ENCODE results near the gene SYNPR.

SYNPR gene

DNA sequence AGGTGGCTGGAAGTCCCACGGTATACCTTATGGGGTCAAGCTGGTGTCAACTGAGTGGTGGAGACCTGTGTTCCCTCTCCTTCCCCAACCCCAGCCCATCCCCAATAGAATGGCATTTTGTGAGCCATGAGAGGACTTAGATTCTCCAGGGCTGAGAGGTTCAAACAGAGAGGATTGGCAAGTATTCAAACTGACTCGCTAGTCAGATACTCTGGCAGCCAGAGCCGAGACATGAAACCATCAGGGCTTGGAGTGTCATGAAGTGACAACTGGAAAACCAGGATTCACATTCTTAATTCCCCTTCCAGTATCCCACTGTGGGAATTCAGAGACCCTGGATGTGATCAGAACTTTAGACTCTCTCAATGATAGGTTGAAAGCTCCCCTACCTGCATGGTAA is 215.0 kb downstream of the SYNPR start:
- TF ChIP-seq, protein P1, sequence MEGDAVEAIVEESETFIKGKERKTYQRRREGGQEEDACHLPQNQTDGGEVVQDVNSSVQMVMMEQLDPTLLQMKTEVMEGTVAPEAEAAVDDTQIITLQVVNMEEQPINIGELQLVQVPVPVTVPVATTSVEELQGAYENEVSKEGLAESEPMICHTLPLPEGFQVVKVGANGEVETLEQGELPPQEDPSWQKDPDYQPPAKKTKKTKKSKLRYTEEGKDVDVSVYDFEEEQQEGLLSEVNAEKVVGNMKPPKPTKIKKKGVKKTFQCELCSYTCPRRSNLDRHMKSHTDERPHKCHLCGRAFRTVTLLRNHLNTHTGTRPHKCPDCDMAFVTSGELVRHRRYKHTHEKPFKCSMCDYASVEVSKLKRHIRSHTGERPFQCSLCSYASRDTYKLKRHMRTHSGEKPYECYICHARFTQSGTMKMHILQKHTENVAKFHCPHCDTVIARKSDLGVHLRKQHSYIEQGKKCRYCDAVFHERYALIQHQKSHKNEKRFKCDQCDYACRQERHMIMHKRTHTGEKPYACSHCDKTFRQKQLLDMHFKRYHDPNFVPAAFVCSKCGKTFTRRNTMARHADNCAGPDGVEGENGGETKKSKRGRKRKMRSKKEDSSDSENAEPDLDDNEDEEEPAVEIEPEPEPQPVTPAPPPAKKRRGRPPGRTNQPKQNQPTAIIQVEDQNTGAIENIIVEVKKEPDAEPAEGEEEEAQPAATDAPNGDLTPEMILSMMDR (conservative IDR thresholded peaks at IDR 0.05; ENCODE audit: low read depth), result no peak
- POLR2A ChIA-PET (ENCODE audit: low non-redundant PET), result no interaction called here
- CTCF ChIA-PET, result interaction anchor here (0.6 kb wide), 1 partner anchor 10 kb away, joined by 5 read pairs; no protein-coding TSS in a partner anchor
- no peak for DNase-seq (ENCODE audit: low spot score)
- H3K27ac ChIP-seq, result no peak overlapping the region

DNA sequence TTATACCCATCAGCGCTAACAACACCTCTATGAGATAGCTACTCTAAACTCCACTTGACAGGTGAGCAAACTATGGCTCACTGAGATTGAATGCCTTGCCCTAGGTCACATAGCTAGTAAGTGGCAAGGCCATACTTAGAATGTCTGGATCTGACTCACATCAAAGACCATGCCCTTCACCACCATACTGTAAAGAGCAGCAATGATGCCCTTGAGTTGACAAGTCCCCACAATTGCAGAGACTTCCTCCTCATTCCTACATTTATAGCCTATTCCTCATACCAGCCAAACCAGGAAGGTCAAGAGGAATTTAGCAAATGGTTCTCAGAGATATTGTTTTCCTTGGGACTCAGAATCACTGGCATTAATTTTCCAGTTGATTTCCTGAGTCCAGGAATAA is 216.5 kb downstream of the SYNPR start:
- ChIA-PET POLR2A (ENCODE audit: low non-redundant PET) (no interaction called here), CTCF (no interaction called here)
- H3K27ac ChIP-seq, result no peak overlapping the region
- TF ChIP-seq, protein P1 (conservative IDR thresholded peaks at IDR 0.05; ENCODE audit: low read depth), result no peak
- DNase-seq (ENCODE audit: low spot score), result no peak

DNA sequence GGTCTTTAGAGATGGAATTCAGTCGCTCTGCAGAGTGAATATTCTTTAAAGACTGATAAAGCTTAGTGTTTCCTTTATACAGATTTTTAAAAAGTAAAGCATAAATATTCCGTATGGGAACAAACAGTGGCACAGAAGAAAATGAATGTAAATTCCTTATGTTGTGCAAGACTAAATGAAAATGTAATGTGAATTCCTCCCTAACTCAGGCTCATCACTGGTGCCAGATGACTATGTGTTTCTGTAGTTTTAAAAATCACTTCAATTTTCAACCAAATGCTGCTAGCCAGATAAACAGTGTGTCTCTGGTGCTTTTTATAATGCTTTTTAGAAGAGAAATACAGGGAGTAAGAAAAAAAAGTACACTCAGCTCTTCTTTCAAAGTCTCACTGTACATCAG is 219.5 kb downstream of the SYNPR start:
- POLR2A ChIA-PET (ENCODE audit: low non-redundant PET), result no interaction called here
- TF ChIP-seq, protein P1 (conservative IDR thresholded peaks at IDR 0.05; ENCODE audit: low read depth), result no peak
- no peak for DNase-seq (ENCODE audit: low spot score)
- CTCF ChIA-PET, result no interaction called here
- no peak overlapping the region for H3K27ac ChIP-seq

DNA sequence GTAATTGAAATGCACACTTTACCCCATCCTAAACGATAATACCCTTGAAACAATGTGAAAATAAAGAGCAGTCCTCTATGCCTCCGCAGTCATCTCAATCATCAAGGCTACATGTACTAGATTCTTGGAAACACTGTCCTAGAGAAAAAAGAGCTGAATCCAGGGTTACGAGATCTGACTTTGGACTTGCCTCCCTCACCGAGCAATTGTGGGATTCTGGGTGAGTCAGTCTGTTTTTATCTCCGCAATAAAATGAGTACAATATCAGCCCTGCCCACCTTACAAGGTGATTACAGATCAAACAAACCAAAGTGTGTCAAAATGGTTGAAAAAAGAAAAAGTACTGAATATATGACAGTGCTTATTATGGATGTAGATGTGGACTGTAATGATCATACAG is 222.1 kb downstream of the SYNPR start:
- POLR2A ChIA-PET (ENCODE audit: low non-redundant PET), result no interaction called here
- no peak for DNase-seq (ENCODE audit: low spot score)
- no peak overlapping the region for H3K27ac ChIP-seq
- CTCF ChIA-PET, result interaction anchor here (0.6 kb wide), 1 partner anchor 24 kb away, joined by 7 read pairs; no protein-coding TSS in a partner anchor
- TF ChIP-seq, protein P1 (conservative IDR thresholded peaks at IDR 0.05; ENCODE audit: low read depth), result no peak

DNA sequence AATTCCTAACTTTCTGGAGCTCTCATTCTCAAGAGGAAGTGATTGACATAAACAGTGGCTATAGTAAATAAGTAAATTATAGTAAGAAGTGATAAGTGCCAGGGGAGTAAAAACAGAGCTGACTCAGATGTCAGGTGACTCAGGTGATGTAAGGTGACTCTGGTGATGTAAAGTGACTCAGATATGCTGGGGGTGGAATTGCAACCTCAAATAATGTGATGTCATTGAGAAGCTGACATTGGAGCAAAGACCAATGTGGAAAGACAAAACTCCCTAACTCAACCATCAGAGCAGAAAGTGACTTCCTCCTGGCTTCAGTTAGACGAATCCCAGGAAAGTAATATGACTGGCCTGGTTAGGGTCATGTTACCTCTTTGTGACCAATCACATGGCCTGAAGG is 230.2 kb downstream of the SYNPR start:
- H3K27ac ChIP-seq, result no peak overlapping the region
- POLR2A ChIA-PET (ENCODE audit: low non-redundant PET), result no interaction called here
- peak; percentile 41 for DNase-seq (ENCODE audit: low spot score)
- CTCF ChIA-PET, result no interaction called here
- TF ChIP-seq, protein P1 (conservative IDR thresholded peaks at IDR 0.05; ENCODE audit: low read depth), result no peak

DNA sequence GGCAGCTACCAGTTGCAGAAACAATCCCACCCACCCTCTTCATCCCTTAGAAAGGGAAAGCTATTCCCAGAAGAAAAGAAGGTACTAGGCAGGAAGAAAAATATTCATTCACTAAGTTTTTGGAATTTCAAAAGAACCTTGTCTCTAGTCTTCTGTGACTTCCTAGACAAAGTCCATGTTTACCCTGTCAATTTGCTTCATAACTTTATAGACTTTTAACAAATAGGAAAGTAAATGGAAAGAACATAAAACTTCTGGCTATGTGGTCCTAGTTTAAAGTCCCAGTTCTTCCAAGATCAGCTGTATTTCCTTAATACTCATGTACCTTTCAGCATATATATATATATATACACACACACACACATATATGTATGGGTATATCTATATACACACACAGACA is 230.7 kb downstream of the SYNPR start:
- CTCF ChIA-PET, result no interaction called here
- TF ChIP-seq, protein P1 (conservative IDR thresholded peaks at IDR 0.05; ENCODE audit: low read depth), result no peak

DNA sequence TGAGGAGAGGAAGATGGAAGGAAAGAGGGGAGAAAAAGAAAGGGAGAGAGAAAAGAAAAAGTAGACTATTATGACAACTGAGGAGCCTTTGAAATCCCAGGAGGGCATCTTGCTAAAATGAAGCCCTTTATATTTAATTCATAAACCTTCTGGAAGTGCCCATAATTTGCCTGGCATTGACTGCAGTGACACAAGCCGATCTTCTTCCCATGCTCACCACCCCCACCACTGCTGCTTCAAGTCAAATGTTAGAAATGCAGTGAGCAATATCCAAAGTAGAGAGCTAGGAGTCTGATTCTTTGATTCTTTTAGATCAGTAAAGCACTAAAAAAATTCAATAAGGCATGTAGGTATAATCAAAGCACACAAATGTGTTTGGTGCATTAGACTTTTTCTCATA is 235.7 kb downstream of the SYNPR start:
- H3K27ac ChIP-seq, result no peak overlapping the region
- POLR2A ChIA-PET (ENCODE audit: low non-redundant PET), result no interaction called here
- TF ChIP-seq, protein P1 (conservative IDR thresholded peaks at IDR 0.05; ENCODE audit: low read depth), result no peak
- DNase-seq (ENCODE audit: low spot score), result no peak
- CTCF ChIA-PET, result no interaction called here

More for the DNA sequence above, 230.7 kb downstream of the SYNPR start:
- H3K27ac ChIP-seq, result no peak overlapping the region
- DNase-seq (ENCODE audit: low spot score), result no peak
- POLR2A ChIA-PET (ENCODE audit: low non-redundant PET), result no interaction called here

All from RWPE1 (cell line).